Activated CD8-positive, alpha-beta T cell treated with anti-CD3 and anti-CD28 coated beads, Interleukin-2, amount 10 ng/mL, durations not matched to agents 7 days and 5 days (primary cell): ENCODE data around the gene PRPF6. TPM values are rescaled to one million over a fixed set of nuclear protein-coding genes. Genes with fewer than 3 reads are reported as not detected.

Experiments
- ATAC-seq: fragments of 150-1000 bp; cut with Tn5 transposase; one replicate; pipeline ENCODE4 v1.10.0; 2021; ENCODE audit warnings: moderate library complexity
- CTCF ChIA-PET: fragments of 350-600 bp; sonication (Branson Sonifier 250); formaldehyde crosslinking; loops from one replicate; lab custom pipeline; 2021; ENCODE audit warnings: antibody characterized with exemption; lab: Charles Lee
- POLR2A ChIA-PET: fragments of 350-600 bp; sonication (Branson Sonifier 250); formaldehyde crosslinking; loops from one replicate; lab custom pipeline; 2021; ENCODE audit warnings: antibody characterized with exemption; lab: Charles Lee
- DNase-seq: peaks from one replicate; pipeline ENCODE4 v3.0.0-alpha.2; 2020
- H3K27ac Mint-ChIP-seq: one replicate; pipeline ENCODE4 v1.8.0; 2021; ENCODE audit warnings: mild to moderate bottlenecking, mixed read lengths
- H3K27me3 Mint-ChIP-seq: one replicate; pipeline ENCODE4 v1.8.0; 2021; ENCODE audit warnings: low read depth, mixed read lengths
- H3K36me3 Mint-ChIP-seq: one replicate; pipeline ENCODE4 v1.8.0; 2021; ENCODE audit warnings: low read depth, mixed read lengths
- H3K4me1 Mint-ChIP-seq: one replicate; pipeline ENCODE4 v1.8.0; 2021; ENCODE audit warnings: low read depth, mixed read lengths
- H3K4me3 Mint-ChIP-seq: one replicate; pipeline ENCODE4 v1.8.0; 2021; ENCODE audit warnings: mild to moderate bottlenecking, mixed read lengths
- H3K9me3 Mint-ChIP-seq: one replicate; pipeline ENCODE4 v1.8.0; 2022; ENCODE audit warnings: mixed read lengths; ENCODE audit not compliant: insufficient read depth
- total RNA-seq, 2 experiments: library from RNA; stranded (reverse); gene quantifications; one replicate each; pipeline ENCODE4 v1.2.3, GENCODE V29; 2021

Gene PRPF6
- total RNA-seq, 2 experiments from 2014 or later = 64.7 to 68.3 TPM

GRCh38 chr20:64071341-64072332 is 90.7 kb downstream of the PRPF6 start:
- peaks cover 64% of the 10 kb centered on the region for H3K4me1 Mint-ChIP-seq
- H3K4me3 Mint-ChIP-seq = no peak overlapping the region
- ATAC-seq (no peak), DNase-seq (no peak)
- H3K36me3 Mint-ChIP-seq = peaks cover 40% of the 10 kb centered on the region
- no peaks in the 10 kb centered on the region for H3K27me3 Mint-ChIP-seq
- no peak overlapping the region for H3K27ac Mint-ChIP-seq
- no peaks in the 10 kb centered on the region for H3K9me3 Mint-ChIP-seq
- CTCF ChIA-PET = interaction anchor here (0.8 kb wide), 1 partner anchor 94 kb away, joined by 3 read pairs; no protein-coding TSS in a partner anchor
- POLR2A ChIA-PET = interaction anchor here (0.7 kb wide), 1 partner anchor 297 kb away, joined by 3 read pairs; no protein-coding TSS in a partner anchor

GRCh38 chr20:64072498-64073063 is 91.6 kb downstream of the PRPF6 start:
- H3K4me3 Mint-ChIP-seq = no peak overlapping the region
- ATAC-seq (no peak), DNase-seq (no peak)
- POLR2A ChIA-PET = no interaction called here
- H3K27me3 Mint-ChIP-seq = no peaks in the 10 kb centered on the region
- H3K36me3 Mint-ChIP-seq = peaks cover 44% of the 10 kb centered on the region
- peaks cover 59% of the 10 kb centered on the region for H3K4me1 Mint-ChIP-seq
- CTCF ChIA-PET = interaction anchor here (0.6 kb wide), 1 partner anchor 11 kb away, joined by 3 read pairs; no protein-coding TSS in a partner anchor
- peak overlapping the region; percentile 60 for H3K27ac Mint-ChIP-seq
- H3K9me3 Mint-ChIP-seq = no peaks in the 10 kb centered on the region

DNA sequence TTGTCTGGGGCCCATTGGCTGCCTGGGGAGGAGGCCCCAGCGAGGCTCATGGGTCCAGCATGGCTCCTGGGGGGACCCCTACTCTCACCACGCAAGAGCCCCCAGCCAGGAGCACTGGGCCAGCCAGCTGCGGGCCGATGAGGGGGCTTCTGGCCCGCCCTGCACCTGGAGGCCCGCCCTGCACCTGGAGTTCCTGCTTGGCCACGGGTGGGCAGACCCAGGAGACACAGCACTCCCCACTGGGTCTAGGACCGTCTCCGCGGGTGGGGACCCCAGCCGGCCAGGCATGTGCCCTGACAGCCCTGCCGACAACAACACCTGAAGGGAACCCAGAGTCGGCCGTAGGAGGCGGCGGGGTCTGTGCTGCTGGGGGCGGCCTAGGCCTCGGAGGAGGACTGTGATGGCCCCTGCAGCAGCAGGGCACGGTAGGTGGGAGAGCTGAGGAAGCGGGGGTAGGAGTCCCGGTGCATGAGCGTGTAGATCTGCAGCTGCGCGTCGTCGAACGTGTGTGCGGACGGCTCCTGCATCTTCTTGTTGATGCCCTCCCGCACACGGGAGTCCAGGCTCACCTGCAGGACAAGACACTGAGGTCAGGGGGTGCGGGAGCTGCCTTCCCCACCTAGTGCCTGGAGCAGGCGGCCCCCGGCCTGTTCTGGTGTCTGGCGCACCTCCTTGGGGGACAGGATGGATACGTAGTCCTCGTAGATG is 92.7 kb downstream of the PRPF6 start:
- ChIA-PET POLR2A (no interaction called here), CTCF (no interaction called here)
- DNase-seq (no peak), ATAC-seq (no peak)
- Mint-ChIP-seq H3K36me3 (peaks cover 49% of the 10 kb centered on the region), H3K4me1 (peaks cover 51% of the 10 kb centered on the region), H3K27ac (no peak overlapping the region), H3K4me3 (no peak overlapping the region), H3K9me3 (no peaks in the 10 kb centered on the region), H3K27me3 (no peaks in the 10 kb centered on the region)

DNA sequence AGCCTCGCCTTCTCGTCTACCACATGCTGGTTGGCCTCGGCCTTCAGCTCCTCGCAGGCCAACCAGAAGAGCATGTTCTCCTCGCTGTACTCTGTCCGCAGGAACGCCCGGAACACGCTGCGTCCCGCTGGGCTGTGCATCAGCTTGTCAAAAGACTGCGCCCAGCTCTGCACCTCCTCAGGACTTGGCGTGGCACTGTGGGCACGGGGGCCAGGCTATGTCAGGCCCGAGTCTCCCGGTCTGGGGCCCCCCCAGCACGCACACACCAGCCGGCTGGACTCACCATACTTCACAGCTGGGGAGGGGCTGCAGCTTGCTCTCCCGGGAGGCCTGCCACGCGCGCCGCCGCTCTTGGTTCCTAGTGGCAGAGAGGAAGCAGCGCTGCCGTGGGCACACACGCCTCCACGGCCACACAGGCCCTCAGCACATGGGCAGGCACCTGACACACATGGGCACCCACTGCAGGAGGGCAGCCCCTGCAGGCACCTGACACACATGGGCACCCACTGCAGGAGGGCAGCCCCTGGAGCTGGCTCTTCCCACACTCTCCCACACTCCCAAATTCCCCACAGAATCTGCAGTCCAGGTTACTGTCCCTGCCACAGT is 93.4 kb downstream of the PRPF6 start:
- Mint-ChIP-seq H3K27ac (peak overlapping the region; percentile 39), H3K27me3 (no peaks in the 10 kb centered on the region), H3K36me3 (peaks cover 55% of the 10 kb centered on the region), H3K9me3 (no peaks in the 10 kb centered on the region), H3K4me3 (no peak overlapping the region), H3K4me1 (peaks cover 45% of the 10 kb centered on the region)
- CTCF ChIA-PET = no interaction called here
- DNase-seq (no peak), ATAC-seq (no peak)
- POLR2A ChIA-PET = no interaction called here

DNA sequence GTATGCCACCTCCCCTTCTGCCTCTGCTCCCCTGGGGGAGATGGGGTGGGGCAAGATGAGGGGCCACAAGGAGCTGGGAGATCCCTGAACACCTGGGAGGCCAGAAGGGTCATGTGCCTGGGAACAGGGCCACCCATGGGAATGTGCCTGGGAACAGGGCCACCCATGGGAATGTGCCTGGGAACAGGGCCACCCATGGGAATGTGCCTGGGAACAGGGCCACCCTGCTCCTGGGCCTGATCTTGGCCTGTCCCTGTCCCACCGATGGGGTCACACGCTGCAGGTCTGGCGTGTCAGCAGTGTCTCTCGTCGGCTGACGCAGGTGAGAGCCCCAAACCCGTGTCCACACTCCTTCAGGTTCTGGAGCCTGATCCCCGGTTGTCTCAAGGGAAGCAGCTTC is 94.0 kb downstream of the PRPF6 start:
- H3K36me3 Mint-ChIP-seq = peaks cover 55% of the 10 kb centered on the region
- H3K9me3 Mint-ChIP-seq = no peaks in the 10 kb centered on the region
- no peaks in the 10 kb centered on the region for H3K27me3 Mint-ChIP-seq
- no peak for ATAC-seq
- no peak overlapping the region for H3K4me3 Mint-ChIP-seq
- DNase-seq = no peak
- ChIA-PET CTCF (no interaction called here), POLR2A (interaction anchor here (0.7 kb wide), 1 partner anchor 9 kb away, joined by 3 read pairs; no protein-coding TSS in a partner anchor)
- H3K4me1 Mint-ChIP-seq = peaks cover 42% of the 10 kb centered on the region
- no peak overlapping the region for H3K27ac Mint-ChIP-seq

DNA sequence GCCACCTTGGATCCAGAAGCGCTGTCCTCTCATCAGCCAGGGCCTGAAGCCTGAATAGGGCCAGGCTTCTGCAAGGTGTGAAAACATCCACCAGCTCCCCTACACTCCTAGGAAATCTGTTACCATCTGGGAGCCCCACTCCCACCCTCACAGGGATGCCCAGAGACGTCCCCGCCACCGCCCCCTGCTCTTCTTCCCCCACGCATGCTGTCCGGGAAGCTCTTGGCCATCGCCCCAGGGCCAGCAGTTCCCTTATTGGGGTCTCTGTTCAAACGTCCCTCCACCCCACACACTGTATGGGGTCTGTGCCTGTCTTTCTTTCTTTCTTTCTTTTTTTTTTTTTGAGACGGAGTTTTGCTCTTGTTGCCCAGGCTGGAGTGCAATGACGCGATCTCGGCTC is 94.6 kb downstream of the PRPF6 start:
- ATAC-seq (no peak), DNase-seq (no peak)
- ChIA-PET CTCF (no interaction called here), POLR2A (interaction anchor here (0.7 to 2.2 kb wide), 2 partner anchors 9 to 10 kb away, joined by 3 to 11 read pairs; no protein-coding TSS in a partner anchor)
- Mint-ChIP-seq H3K27ac (peak overlapping the region; percentile 60), H3K9me3 (no peaks in the 10 kb centered on the region), H3K4me3 (no peak overlapping the region), H3K27me3 (no peaks in the 10 kb centered on the region), H3K36me3 (peaks cover 55% of the 10 kb centered on the region), H3K4me1 (peaks cover 48% of the 10 kb centered on the region)

DNA sequence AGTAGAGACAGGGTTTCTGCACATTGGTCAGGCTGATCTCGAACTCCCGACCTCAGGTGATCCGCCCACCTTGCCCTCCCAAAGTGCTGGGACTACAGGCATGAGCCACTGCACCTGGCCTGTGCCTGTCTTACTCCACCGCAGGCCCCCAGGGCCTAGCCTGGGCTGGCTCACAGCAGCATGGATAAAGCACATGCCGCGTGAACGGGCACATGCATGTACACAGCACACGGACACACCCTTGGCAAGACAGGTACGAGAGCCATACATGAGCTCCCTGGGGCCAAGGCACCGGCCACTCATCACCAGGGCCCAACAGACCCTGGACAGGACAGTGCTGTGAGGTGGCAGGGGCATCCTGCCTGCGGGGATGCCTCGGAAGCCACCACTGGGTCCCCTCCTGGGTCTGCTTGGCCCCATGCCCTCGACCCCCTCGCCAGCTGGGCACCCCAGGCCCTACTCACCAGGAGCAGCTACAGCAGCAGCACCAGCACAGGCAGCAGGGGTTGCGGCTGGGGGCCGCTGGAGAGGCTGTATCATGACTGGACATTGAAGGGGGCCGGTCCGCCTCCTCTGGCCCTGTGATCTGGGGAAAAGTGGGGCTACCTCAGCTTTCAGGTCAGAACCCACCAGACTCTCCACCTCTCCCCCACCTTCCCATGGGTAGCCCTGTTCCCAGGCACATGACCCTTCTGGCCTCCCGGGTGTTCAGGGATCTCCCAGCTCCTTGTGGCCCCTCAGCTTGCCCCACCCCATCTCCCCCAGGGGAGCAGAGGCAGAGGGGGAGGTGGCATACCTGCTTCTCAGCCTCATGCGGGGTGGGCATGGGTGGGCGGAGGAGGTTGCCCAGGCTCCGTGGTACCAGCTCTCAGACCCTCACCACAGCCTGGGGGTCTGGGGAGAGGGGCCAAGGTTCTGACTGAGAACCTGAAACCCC is 95.4 kb downstream of the PRPF6 start:
- DNase-seq = no peak
- ChIA-PET POLR2A (interaction anchor here (1.0 to 2.2 kb wide), 2 partner anchors 10 to 38 kb away, joined by 5 to 11 read pairs; no protein-coding TSS in a partner anchor), CTCF (interaction anchor here (0.6 to 2.3 kb wide), 2 partner anchors 37 to 853 kb away, joined by 3 to 18 read pairs; no protein-coding TSS in a partner anchor)
- peaks cover 52% of the 10 kb centered on the region for H3K36me3 Mint-ChIP-seq
- H3K4me3 Mint-ChIP-seq = peak overlapping the region; percentile 96
- H3K27ac Mint-ChIP-seq = peak overlapping the region; percentile 60
- peaks cover 54% of the 10 kb centered on the region for H3K4me1 Mint-ChIP-seq
- ATAC-seq = no peak
- H3K9me3 Mint-ChIP-seq = no peaks in the 10 kb centered on the region
- no peaks in the 10 kb centered on the region for H3K27me3 Mint-ChIP-seq

- Mint-ChIP-seq H3K4me1 (peaks cover 55% of the 10 kb centered on the region), H3K27me3 (no peaks in the 10 kb centered on the region), H3K4me3 (peak overlapping the region; percentile 96), H3K27ac (peak overlapping the region; percentile 93), H3K36me3 (peaks cover 51% of the 10 kb centered on the region), H3K9me3 (no peaks in the 10 kb centered on the region)
- DNase-seq (peak; percentile 72), ATAC-seq (peak; percentile 10)
- ChIA-PET CTCF (interaction anchor here (0.6 to 2.8 kb wide), 5 partner anchors 8 to 854 kb away, joined by 3 to 18 read pairs (median 7); partner anchors contain the start of gene PRPF6), POLR2A (interaction anchor here (1.0 to 2.2 kb wide), 2 partner anchors 11 to 39 kb away, joined by 5 to 11 read pairs; no protein-coding TSS in a partner anchor)
Measured at GRCh38 chr20:64077094-64077493, 96.2 kb downstream of the PRPF6 start.

DNA sequence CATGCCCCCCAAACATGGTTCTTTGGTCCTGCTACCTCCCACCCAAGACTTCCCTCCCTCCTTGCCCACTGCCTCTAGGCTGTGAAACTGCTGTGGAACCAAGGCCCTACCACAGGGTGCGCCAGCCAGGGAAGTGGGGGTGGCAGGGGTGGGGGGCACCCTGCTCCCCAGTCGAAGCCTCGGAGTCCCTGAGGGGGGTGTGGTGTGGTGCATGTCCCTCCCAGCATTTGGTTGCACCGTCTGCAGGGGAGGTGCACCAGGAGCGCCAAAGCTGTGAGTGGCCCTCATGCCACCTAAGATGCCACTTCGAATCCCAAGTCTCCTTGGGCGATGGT is 96.6 kb downstream of the PRPF6 start:
- H3K36me3 Mint-ChIP-seq = peaks cover 46% of the 10 kb centered on the region
- peak; percentile 9 for ATAC-seq
- peaks cover 55% of the 10 kb centered on the region for H3K4me1 Mint-ChIP-seq
- ChIA-PET CTCF (interaction anchor here (0.8 to 2.8 kb wide), 6 partner anchors 8 to 100 kb away, joined by 3 to 18 read pairs (median 6); partner anchors contain the start of gene PRPF6), POLR2A (interaction anchor here (0.7 to 2.2 kb wide), 4 partner anchors 11 to 420 kb away, joined by 3 to 11 read pairs (median 5); partner anchors contain the start of gene RTEL1)
- H3K27ac Mint-ChIP-seq = peak overlapping the region; percentile 93
- peak overlapping the region; percentile 96 for H3K4me3 Mint-ChIP-seq
- no peak for DNase-seq
- no peaks in the 10 kb centered on the region for H3K9me3 Mint-ChIP-seq
- no peaks in the 10 kb centered on the region for H3K27me3 Mint-ChIP-seq
